HG03520 (cell line): ENCODE measurements around the gene ZNF780A.
"Not testable (repeated sequence)": the region's sequence is repeated elsewhere in the genome, so short reads cannot be mapped to it uniquely, and the experiment has no call there.

Experiments
- ATAC-seq: cut with Tn5 transposase; IDR thresholded peaks from one replicate; pipeline ENCODE4 v1.9.1; 2021; ENCODE audit warnings: mild to moderate bottlenecking, moderate library complexity; ENCODE audit not compliant: unreplicated experiment

Gene ZNF780A

DNA sequence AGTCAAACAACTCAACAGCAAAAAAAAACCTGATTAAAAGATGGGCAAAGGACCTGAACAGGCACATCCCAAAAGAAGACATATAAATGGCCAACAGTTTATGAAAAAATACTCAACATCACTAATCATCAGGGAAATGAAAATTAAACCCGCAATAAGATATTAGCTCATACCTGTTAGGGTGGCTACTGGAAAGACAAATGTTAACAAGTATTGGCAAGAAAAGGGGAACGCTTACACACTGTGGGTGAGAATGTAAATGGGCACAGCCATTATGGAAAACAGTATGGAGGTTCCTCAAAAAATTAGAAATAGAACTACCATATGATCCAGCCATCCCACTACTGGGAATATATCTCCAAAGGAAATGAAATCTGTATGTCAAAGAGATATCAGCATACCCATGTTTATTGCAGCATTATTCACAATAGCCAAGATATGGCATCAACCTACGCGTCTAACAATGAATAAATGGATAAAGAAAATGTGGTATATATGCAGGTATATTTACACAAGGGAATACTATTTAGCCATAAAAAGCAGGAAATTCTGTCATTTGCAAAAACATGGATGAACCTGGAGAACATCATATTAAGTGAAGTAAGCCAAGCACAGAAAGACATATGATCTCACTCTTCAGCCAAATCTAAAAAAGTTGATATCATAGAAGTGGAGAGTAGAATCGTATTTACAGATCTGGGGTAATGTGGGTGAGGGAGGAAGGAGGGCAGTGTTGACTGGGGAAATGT lies 2.3 kb downstream of the ZNF780A start:
- ATAC-seq = no peak

DNA sequence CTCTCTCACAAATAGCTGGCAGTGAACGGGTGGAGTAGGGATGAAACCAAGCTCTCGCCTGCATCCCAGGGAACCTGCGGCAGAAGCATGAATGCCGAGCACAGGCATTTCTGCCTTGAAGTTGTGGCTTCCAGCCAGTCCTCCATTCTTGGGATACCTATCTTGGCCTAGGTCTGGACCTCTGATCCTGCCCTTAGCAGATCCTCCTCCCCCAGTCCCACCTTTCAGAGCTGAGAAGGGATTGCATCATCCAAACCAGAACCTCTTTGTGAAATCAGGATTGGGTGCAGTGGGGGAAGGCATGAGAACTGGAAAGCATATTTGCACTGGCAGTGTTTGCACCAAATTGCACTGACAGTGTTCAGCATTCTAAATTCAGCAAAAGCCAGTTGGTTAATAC lies 5.8 kb downstream of the ZNF780A start:
- no peak for ATAC-seq

DNA sequence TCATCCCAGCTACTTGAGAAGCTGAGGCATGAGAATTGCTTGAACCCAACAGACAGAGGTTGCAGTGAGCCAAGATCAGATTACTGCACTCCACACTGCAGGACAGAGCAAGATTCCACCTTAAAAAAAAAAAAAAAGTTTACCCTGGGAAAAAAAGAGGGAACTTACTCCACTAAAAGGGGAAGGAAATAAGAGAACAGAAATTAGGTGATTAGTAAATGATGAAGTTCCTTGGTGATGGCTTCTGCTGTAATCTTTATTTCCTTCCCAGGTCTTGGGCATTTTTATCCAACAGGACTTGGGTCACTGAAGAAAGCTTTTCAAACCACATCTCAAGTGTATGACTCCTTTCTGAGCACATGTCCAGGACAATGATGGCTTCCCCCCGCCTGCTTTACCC lies 9.3 kb downstream of the ZNF780A start:
- ATAC-seq = no peak

DNA sequence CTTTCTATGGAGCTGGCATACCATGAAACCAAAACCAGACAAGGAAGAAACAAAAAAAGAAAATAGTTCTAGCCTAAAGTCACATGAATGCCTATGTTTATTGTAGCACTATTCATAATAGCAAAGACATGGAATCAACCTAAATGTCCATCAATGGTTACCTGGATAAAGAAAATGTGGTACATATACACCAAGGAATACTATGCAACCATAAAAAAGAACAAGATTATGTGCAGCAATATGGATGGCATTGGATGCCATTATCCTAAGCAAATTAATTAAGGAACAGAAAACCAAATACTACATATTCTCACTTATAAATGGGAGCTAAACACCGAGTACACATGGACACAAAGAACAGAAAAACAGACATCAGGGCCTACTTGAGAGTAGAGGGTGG lies 10.5 kb downstream of the ZNF780A start:
- ATAC-seq = no peak

DNA sequence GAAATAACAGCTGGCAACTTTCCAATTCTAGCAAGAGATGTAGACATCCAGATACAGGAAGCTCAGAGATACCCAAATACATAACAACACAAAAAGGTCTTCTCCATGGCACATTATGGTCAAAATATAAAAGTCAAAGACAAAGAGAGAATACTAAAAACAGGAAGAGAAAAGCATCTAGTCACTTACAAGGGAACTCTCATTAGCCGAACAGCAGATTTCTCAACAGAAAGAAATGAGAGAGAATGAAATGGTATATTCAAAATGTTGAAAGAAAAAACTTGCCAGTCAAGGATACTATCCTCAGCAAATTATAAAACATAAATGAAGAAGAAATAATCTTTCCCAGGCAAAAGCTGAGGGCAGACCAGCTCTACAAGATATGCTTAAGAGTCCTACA lies 12.4 kb downstream of the ZNF780A start:
- ATAC-seq = no peak

DNA sequence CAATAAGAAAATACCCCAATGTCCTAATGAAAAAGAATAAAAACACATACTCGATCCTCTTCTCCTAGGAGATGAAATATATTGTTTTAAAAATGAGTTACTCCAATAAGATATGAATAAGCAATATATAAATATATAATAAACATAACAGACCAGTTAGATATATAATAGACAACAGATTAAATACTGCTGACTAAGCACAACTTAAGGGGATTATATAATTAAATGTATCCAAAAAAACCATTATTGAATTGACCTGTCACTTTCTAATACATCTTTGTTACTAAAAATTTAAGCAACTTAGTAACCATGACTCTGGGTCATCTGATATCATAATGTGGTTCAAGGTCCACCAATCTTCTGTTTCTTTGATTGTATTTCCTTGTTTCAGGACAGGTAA lies 20.7 kb downstream of the ZNF780A start:
- ATAC-seq = no peak

DNA sequence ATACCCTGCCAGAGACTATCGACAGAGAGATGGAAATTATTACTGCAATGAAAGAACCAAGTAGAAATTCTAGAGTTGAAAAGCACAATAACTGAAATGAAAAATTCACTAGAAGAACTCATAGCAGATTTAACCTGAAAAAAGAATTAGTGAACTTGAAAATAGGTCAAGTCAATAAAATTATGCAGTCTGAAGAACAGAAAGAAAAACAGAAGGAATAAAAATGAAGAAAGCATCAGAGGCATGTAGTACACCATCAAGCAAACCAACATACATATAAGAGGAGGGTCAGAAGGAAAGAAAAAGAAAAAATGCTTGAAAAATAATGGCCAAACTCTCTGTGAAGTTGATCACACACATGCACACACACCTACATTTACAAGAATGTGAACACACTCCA lies 31.1 kb downstream of the ZNF780A start:
- no peak for ATAC-seq

DNA sequence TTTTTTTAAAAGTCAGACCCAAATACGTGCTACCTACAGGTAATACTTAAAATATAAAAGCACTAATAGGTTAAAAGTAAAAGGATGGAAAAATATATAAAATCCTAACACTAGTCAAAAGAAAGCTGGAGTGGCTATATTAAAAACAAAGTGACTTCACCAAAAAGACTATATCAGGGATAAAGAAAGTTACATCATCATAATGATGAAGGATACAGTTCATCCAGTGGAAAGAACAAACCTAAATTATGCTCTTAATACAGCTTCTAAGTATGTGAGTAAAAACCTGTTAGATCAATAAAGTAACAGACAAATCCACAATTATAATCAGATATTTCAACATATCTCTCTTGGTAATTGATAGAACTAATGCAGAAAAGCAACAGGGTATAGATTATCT lies 33.6 kb downstream of the ZNF780A start:
- no peak for ATAC-seq

DNA sequence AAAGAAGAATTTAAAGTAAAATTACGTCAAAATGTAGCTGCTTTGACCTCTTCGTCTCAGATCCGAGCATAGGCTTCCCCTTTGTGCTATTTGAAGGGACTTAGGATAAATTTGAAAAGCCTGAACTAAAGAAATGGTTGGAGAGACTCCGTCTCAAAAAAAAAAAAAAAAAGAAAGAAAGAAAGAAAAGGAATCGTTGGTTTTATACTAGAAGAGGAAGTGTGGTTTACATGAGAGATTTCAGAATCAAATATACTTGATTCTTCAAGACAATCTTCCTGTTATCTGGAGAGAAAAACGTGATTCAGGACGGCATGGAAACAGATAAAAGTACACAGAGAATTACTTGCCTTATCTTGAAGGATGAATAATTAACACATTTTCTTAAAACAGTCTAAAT lies 34.2 kb downstream of the ZNF780A start:
- ATAC-seq = no peak

DNA sequence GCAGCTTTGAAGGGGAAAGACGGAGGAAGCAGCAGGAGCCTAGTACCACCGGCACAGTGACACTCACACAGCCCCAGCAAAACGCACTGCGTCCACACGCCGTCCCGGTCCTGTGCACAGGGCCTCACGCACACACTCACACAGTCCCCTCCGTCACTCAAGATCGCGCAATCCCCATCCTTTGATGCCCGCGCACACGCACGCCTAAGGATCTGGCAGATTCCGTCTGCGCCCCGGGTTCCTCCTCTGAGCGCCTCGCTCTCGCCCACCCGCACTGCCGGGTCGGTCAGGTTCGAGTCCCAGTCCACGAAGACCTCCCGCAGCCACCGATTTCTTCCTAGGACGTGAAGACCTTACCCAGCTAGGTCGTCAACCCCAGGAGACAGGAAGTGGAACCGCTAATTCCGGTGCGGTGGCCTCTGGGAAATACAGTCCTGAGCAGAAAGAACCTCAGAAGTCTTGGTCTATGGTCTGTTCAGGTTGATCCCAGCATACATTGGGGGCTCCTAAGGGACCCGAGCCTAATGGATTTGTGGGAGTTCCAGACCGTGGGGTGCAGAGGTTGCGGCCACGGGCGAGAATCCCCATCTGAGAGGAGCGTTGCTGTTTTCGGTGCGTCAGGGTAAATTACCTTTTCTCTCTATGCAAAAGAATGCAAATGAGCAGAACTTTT lies 34.8 kb downstream of the ZNF780A start, which contains the start of gene ZNF780B:
TSS of gene ZNF780B (minus strand) at position 400 of the 673 bp plus-strand sequence. CDS start 5,899 bp downstream, outside the sequence.
- peak; percentile 61 for ATAC-seq

DNA sequence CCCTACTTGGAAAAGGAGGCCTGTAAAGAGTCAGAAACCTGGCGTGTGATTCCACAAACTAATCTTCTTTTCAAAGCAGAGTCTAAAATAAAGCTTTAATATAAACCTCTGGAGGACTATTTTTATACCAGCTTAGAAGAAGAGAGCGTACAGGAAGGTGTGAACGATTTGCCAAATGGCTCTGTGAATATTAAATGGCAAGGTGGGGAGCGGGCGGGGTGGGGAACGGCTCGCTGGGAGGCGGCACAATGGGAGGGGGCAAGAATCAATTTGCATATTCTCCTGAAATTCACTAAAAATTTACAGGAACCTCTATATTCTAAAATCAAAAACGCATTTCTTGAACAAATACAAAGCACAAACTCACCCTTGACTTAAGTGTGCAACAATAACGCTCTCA lies 35.7 kb downstream of the ZNF780A start:
- ATAC-seq = no peak

DNA sequence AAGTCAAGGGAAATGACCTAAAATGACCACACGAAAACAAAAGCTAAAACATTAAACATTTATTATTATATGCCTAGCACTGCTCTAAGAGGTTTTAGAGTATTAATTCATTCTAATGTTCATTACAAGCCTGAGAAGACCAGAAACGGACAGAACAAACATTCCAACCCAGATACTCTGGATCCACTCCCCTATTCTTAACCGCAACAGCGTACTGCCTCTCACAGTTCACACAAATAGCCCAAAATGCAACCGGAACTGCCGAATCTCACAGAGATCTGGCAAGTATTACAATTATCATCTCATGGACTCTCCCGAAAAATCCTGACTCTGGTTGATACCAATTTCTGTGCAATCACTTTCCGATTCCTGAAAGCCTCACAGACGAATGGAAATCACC lies 36.1 kb downstream of the ZNF780A start:
- no peak for ATAC-seq

DNA sequence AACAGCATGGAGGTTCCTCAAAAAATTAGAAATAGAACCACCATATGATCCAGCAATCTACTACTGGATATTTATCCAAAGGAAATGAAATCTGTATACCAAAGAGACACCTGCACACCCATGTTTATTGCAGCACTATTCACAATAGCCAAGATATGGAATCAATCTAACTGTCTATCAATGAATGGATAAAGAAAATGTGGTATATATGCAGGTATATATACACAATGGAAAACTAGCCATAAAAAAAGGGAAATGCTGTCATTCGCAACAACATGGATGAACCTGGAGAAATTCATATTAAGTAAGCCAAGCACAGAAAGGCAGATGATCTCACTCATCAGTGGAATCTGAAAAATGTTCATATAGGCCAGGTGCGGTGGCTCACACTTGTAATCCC lies 37.3 kb downstream of the ZNF780A start:
- no peak for ATAC-seq

DNA sequence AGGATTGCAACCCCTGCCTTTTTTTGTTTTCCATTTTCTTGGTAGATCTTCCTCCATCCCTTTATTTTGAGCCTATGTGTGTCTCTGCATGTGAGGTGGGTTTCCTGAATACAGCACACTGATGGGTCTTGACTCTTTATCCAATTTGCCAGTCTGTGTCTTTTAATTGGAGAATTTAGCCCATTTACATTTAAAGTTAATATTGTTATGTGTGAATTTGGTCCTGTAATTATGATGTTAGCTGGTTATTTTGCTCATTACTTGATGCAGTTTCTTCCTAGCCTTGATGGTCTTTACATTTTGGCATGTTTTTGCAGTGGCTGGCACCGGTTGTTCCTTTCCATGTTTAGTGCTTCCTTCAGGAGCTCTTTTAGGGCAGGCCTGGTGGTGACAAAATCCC lies 49.0 kb downstream of the ZNF780A start:
- ATAC-seq = not testable (repeated sequence)

DNA sequence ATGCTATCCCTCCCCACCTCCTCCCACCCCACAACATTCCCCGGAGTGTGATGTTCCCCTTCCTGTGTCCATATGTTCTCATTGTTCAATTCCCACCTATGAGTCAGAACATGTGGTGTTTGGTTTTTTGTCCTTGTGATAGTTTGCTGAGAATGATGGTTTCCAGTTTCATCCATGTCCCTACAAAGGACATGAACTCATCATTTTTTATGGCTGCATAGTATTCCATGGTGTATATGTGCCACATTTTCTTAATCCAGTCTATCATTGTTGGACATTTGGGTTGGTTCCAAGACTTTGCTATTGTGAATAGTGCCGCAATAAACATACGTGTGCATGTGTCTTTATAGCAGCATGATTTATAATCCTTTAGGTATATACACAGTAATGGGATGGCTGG lies 52.7 kb downstream of the ZNF780A start:
- ATAC-seq = not testable (repeated sequence)

DNA sequence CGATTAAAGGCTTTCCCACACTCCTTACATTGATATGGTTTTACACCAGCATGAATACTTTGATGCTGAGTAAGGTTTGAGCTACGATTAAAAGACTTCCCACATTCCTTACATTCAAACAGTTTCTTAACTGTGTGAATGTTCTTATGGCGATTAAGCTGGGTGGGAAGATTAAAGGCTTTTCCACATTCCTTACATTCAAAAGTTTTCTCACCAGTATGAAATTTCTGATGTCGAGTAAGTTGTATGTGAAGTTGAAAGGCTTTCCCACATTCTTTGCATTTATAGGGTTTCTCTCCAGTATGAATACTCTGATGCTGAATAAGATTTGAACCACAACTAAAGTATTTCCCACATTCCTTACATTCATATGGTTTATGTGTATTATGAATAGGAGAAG lies 54.7 kb downstream of the ZNF780A start:
- no peak for ATAC-seq

DNA sequence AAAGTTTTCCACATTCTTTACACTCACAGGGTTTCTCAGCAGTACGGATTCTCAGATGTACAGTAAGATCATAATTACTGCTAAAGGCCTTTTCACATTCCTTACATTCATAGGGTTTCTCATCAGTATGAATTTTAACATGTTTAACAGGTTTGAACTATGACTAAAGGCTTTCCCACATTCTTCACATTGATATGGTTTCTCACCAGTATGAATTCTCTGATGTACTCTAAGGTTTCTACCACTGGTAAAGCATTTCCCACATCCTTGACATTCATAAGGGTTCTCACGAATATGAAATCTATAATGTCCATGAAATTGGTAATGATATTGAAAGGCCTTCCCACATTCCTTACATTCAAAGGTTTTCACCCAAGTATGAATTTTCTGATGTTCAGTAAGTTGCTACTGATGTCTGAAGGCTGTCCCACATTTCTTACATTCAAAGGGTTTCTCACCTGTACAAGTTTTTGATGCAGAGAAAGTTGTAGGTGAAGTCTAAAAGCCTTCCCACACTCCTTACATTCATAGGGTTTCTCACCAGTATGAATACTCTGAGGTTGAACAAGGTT lies 56.7 kb downstream of the ZNF780A start:
- ATAC-seq = no peak

DNA sequence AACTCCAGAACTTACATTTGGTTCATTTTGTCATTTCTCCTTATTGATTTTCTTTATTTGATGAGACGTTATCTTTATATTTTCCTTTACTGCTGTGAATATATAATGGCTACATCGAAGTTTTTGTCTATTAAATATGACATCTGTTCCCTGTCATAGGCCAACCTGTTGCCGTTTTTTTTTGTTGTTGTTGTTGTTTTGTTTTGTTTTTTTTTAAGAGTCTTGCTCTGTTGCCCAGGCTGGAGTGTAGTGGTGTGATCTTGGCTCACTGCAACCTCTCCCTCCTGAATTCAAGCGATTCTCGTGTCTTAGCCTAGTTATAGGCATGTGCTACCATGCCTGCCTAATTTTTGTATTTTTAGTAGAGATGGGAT lies 64.2 kb downstream of the ZNF780A start:
- no peak for ATAC-seq

DNA sequence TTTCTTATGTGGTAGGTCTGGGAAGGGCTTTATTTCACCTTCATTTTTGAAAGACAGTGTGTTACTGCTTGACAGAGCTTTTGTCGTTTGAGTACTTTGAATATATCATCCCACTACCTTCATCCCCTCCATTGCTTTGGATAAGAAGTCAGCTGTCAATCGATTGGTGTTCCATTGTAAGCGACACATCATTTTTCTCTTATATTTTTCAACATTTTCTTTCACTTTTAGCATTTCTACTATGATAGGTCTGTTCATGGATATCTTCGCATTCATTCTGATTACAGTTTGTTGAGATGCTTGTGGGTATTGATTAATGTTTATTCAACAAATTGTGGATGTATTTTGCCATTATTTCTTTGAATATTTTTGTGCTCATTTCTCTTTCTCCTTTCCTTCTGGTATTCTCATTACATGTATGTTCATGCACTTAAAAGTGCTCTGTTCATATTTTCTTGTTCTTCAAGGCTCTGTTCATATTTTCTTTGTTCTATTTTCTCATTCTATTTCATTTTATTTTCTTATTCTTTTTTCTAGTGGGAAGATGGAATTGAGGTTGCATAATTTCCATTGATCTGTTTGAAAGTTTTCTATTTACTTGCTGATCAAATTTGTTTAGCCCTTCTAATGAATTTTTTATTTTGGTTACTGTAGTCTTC lies 64.7 kb downstream of the ZNF780A start:
- no peak for ATAC-seq

DNA sequence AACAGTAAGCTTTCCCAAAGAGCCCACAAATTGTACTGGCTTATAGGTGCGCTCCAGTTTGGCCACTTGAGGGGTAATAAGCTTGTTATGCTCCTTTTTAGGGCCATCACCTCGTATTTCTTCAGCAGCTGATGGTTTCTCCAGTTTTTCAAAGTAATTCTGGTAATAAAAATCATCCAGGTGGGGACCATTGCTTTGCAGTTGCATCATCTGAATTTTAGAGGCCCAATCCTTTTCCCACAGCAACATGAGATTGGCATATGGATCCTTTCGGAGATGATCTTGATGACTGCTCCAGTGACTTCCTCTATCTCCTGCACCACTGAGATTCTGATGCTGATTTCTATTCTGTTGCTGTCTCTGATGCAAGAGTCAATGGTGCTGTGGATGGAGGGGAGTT lies 66.8 kb downstream of the ZNF780A start:
- no peak for ATAC-seq
